ENCODE measurements around the gene NGEF.

Gene NGEF

DNA sequence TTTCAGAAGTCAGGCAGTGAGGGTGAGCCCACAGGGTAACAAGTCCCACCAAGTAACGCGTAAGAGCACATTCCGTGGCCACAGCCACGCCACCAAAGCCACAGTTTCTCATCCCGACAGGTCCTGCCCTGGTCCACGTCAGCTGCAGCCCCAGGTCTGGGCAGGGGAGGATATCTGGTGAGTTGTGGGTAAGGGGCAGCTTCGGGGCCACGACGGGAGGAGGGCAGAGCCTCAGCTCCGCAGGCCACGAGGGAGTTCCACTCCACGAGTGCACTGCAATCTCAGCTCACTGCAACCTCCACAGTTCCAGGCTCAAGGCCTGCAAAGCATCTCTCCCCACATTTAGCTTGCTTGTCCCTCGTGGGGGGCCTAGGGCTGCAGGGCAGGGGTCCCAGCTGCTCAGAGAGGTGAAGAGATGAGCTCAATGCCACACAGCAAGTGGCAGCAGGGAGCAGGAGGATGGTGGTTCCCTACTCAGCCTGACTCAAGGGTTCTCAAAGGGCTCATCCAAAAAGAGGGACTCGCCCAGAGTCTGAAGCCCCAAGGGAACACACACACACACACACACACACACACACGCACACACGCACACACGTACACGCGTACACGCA lies 130.4 kb downstream of the NGEF start:
- no peak for DNase-seq

DNA sequence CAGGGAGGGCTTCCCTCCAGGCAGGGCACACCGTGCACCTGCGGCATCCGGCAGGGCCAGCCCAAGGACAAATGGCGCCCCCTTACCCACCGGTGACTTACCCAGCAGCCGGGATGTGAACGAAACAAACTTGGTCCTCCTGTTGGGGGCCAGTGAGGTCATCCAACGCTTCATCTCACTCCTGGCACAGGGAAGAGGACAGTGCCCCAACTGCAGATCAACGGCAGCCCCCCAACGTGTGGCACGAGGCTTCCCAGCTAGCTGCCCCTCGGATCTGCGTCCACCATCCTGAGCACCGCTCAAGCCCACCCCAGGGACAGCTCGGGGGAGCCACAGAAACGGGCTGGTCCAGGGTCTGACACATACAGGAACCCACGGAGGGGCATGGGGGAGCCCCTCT lies 131.0 kb downstream of the NGEF start:
- no peak for DNase-seq

DNA sequence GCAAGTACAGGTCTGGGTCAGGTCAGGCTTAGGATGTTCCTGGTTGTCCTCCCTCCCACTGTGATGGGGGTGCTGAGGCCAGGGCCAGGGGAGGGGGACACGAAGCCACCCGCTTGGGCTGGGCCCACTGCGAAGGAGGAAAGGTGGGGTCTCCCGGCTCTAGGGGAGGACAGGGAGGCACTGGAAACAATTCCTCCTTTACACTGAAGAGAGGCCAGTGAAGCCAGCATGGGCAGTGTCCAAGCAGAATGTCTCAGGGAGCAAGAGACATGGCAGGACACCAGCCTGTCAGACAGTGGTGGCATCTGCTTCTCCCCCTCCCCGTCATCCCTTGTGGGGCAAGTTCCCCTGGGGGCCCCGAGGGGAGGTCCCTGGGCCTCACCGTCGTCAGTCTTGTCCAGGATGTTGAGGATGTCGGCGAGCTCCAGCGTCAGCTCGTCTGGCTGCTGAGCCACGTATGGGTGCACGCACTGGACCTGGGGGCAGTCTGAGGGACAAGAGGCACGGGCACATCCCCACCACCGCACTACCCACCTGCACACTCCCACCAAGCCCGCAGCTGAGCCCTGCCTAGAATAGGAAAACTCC lies 132.2 kb downstream of the NGEF start:
- DNase-seq = no peak

DNA sequence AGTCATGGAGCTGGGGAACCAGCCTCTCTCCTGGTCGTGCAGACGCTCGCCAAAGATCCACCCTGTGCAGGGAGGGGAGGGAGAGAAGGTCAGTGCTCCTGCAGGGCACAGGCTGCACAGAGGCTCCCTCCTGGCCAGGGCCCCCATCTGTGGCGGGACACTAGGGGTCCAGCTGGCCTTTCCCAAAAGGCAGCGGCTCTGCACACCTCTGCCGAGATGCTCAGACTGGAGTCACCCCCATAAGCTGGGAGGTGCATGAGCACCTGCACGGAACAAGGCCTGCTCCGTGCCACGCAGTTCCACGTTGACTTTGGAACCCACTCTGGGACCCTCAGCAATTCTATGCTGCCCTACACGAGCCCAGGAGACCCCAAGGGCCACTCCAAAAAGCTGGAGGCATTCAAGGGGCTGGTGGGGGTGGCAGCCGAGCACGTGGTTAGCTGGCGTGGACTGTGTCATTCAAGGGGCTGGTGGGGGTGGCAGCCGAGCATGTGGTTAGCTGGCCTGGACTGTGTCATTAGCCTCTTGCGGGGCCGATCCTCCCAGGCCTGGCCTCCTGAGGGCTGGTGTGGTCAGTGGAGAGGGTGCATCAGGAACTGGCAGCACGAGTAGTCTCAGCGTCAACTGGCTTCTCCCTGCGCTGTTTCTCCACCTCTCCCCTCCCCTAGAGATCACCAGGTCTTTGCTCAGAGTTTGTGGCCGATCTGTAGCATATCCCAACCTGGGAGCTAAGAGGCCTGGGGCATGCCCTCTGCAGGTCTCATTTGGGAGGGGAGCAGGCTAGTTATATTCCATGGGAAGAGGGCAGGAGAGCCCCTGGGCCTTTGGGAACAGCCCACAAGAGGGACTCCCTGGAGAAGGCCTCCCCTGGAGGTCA lies 133.2 kb downstream of the NGEF start:
- no peak for DNase-seq

DNA sequence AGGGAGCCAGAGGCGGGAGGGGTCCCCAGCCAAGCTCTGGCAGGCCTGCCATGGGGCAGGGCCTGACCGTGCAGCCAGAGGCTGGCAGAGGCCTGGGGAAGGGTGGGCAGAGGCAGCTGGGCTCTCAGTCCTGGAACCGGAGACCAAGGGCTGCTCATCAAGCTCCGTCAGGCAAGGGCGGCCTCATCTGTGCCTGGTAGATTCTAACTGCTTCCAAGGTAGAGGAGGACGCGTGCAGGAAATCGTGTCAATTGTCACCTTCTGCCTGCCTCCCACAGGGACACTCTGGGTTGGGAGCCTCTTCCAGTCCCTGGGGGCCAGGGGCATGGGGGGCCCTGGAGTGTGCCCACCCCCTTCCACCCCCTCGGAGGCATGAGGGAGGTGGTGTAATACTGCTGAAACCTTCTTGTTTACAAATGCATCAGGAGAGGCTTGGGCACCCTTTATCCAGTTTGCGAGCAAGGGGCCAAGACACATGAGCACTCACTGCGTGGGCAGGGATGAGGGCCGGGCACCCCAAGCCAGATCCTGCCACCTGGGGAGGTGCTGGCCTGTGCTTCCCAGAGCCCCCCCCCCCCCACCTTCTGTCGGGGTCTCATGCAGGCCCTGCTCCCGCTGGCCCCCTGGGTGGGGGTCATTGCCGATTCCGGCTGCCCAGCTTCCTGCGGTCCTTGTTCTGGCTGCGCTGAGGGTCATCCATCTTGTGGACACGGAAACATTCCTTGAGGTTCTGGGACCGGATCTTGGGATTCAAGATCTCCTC lies 134.0 kb downstream of the NGEF start:
- DNase-seq = no peak

DNA sequence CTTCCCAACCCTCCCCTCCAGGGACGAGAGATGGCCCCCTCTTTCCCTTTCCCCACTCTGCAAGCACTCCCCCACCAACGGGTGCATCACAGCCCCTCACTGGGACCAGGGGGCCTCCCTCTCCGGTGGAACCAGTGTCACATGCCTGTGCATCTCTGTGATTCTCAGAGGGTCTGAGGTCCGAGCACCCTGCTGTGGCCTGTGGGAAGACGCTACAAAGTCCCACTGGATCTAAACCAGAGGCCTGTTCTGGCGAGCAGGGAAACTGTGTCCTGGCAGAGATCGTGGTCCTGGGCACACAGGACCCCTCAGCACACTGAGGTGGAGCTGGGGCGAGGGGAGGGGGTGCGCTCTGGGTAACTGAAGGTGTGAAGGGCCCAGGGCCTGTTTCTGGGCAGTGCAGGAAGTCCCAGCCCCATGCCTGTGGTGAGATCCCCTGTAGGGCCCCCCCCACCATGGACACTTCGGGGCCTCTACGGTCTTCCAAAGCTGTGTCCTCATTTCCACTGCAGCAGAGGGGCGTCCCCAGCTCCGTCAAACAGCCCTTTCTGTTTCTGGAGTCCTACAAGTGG lies 135.0 kb downstream of the NGEF start:
- no peak for DNase-seq

DNA sequence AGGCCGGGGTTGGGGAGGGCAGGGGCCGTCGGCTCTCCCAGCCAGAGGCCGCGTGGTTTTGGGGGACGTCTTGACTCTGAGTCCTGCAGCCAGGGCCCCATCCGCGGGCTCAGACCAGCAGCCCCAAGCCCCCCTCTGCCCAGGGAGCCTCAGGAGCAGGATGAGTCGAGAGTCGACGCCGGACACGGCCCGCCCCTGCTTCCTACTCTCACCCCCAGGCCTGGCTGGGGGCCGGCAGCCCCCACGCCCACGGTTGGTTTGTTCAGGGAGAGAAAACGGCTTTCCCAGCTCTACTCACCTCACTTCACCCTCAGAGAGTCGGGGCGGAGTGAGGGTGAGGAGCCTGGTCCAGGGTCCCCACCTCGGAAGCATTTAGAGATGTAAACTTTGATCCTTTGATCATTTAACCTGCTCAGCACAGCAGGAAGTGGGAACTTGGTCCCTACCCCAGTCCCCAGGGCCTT lies 136.0 kb downstream of the NGEF start:
- no peak for DNase-seq

DNA sequence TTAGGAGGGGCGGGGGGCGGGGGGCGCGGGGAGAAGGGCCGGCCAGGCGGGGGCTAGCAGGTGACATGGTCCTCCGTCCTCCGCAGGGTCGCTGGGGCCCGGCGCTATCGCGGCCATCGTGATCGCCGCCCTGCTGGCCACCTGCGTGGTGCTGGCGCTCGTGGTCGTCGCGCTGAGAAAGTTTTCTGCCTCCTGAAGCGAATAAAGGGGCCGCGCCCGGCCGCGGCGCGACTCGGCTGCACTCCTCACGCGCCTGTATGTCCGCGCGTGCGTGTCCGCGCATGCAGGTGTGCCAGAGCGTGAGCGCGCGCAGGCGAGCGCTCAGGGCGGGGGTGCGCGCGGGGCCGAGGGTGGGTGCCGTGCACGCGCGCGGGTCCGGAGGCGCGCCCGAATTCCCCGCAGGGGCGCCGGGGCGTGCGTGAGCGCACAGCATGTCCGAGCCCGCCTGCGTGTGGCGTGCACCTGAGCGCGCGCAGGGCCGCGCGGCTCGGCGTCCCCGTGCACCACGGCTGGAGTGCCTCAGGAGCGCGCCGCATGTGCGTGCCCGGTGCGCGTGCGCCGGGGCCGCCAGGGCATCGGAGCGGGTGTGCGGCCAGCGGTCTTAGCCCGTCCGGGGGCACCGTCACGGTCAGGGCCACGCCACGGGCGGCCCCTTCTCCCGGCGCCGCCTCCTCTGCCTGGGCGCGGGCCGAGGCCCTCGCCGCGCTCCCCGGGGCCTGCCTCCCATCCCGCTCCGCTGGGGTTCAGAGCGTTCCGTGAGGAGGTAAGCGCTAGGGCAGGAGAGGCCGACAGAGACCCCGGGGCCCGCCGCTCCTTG lies 136.7 kb downstream of the NGEF start:
- DNase-seq = peak in 2 of 5 donors; percentile 16 to 17

DNA sequence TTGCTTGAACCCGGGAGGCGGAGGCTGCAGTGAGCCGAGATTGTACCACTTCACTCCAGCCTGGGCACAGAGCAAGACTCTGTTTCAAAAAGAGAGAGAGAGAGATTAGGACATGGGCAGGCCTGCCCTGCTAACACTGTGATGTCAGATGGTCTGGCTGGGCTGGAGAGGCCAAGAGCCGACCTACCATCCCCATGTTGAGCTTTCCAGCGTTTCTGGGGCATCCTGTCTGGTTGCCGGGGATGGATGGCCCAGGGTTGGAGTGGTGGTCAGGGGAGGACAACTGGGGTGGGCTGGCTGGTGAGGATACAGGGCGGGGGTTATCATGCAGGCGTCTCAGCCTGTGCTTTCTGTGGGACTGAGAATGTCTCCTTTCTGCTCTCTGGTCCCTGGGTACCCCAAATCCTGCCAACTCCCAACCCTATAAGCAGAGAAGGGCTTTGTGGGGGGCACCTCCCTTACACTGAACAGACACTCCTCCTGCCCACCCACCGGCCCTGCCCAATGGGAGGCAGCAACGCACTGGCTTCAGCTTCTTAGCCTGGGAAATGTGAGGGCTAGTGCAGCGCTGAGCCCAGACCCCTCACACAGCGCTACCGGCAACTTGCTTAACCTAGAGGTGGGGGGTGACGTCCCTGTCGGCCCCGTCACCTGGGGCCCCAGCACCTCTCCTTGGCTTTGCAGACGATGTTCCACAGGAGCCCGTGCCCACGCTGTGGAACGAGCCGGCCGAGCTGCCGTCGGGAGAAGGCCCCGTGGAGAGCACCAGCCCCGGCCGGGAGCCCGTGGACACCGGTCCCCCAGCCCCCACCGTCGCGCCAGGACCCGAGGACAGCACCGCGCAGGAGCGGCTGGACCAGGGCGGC lies 137.6 kb downstream of the NGEF start:
- DNase-seq = no peak

DNA sequence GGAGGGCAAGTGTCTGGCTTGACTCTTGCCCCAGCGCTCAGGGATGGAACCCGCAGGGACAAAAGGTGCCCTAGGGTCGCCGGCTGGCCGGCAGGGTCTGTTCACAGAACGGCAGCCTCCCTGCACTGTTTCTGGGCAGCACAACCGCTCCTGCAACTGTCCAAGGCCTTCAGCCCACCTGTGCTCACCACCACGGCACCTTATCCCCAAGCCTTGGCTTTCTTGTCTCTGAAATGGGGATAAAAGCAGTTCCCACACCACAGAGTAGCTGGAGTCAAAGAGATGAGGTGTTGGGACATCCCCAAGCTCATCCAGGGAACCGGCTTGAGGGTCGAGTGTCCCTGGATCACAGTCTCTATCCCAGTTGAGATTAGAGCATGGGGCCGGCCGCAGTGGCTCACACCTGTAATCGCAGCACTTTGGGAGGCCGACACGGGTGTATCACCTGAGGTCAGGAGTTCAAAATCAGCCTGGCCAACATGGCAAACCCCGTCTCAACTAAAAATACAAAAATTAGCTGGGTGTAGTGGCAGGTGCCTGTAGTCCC lies 138.3 kb downstream of the NGEF start:
- DNase-seq = no peak

DNA sequence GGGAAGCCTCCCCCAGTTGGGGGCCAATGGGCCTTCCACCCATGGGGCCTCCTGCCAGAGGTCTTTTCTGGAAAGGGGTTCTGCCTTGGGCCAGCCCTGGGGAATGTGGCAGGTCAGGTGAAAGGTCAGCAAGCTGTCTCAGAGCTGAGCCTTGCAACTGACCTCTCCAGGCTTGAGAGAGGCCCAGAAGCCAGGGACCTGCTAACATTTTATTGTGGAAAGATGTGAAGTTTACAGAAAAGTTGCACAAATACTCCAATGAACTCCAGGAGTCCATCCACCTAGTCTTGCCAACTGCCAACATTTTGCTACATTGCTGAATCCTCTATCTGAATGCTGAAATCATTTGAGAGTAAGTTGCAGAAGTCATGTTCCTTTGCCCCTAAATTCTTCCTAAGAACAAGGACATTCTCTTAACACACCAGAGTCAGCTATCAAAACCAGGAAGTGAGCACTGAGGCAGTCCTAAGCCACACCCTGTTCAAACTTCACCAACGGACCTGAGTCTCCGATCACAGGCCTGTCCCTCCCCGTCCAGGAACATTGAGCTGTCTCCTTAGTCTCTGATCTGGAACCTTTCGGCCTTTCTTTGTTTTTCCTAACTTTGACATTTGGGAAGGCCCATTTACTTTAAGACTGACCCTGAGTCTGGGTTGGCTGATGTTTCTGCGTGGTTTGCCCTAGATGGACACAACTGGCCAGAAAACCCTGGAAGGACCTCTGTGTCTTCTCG lies 139.0 kb downstream of the NGEF start:
- no peak for DNase-seq

DNA sequence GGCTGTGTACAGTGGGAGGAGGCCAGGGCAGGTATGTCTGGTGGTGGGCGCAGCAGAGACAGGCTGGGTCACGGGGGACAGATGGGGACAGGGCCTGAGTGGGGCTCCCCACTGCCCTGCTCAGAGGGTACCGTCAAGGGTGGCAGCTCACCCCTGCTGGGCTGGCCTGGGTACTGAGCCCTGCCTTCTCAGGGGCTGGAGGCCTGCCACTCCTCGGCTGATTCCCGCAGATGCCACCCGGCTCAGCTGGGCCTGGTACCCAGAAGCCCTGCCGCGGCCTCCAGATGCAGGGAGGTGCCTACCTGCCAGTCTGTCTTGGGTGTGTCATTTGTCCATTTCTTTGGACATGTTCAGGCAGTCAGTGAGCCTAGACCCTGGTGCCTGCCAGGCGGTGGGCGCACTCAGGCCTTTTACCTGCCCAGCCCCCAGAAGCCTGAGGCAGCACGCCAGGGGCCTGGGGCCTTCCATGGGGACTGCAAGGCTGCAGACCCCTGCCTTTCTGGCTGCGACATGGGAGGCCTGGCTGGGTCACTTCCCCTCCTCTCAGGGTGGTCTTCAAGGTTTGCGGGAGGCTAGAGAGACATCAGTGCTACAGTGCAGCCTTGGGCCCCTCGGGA lies 139.7 kb downstream of the NGEF start:
- no peak for DNase-seq

DNA sequence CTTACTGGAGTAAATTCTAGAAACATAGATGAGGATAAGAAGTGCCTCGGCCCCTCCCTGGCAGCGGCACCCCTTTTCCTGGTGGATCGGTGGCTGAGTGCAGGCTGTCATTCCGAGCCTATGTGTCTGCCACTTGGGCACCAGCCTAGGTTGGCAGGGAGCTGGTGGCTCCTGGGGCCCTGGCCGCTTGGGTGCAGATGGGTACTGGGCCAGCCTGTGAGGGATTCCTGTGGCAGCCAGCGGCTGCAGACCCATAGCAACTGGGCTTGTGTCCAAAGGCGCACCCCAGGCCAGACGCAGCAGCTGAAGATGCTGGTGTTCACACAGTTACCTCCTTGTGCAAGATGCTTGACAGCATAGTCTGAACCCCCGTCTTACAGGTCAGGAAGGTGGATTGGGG lies 140.2 kb downstream of the NGEF start:
- DNase-seq = no peak

DNA sequence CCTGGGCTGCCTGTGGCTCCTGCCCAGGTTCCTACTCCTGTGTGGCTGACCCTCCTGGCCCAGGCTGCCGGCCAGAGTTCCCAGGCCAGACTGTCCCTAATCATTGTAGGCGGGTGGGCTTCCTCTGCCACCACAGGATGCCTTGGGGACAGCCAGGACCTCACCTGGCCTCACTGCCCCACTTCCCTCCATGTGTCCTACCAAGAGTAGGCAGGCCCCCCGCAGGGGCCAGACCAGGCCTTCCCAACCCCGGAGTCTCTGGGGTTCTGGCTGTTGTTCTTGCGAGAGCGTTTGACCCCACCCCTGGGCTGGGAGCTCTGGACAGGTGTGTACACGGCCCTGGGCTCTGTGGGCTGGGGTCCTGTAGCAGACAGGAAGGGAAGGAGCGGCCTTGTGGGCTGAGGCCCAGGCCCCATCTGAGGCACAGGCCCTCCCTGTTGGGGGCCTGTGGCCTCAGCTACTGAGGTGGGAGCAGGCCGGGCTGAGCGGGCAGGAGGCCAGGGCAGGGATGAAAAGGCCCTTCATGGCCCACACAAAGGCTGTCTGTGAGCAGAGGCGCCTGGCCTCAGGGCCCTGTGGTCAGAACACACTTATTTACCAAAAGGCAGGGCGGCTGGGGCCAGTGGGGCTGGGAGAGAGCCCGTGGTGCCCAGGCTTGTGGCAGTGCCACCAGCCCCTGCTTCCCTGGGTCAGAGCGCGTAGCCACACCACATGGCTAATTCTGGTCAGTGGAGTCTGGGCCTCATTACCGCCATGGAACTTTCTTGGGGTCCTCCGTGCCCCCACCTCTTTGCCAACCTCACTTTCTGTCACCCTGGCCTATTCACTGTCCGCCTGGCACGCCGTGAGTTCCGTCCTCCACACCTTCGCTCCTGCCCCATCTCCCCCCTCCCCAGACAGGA lies 141.0 kb downstream of the NGEF start:
- no peak for DNase-seq

DNA sequence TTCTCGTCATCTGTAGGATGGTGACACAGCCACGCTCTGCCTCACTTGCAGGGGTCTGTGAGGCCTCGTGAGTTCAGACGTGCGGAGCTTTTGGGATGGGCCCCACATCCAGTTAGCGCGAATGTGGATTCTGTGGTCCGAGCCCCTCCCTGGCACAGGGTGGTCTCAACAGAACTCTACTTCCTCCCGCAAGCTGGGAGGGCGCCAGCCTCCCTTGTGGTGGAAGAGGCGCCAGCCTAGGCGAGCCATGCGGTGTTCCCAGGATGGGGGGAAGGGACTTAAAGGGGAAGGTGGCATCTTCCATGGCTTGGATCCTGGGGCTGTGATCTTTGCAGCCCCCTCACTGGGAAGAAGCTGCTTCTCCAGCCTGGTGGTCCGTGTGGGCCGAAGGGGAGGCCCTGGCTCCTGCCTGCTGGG lies 141.6 kb downstream of the NGEF start:
- DNase-seq = no peak

DNA sequence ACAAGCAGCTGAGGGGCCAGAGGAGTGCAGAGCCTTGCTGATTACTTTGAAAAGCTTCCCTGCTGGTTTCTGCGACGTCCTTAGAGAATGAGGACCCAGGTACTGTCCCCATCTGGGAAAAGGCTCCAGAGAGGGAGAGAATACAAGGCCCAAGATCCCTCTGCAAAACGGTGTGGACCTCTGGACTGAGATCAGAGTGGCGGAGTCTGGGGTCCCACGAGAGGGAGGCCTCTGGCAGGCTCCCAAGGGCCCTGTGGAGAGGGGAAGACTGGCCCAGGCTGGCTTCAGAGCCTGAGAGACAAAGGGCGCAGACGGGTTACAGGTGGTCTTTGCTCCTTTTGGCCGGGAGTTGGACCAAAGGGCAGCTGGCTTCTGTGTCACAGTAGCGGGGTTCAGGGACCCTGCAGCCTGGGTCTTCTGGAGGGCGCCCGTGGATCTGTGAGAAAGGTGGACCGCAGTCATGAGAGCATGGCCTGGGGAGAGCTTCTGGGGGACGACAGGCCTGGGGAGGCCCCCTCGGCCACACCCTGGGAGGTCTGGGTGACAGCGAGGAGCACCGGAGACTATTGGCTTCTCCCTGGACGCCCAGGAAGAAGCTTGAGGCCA lies 142.2 kb downstream of the NGEF start:
- no peak for DNase-seq

DNA sequence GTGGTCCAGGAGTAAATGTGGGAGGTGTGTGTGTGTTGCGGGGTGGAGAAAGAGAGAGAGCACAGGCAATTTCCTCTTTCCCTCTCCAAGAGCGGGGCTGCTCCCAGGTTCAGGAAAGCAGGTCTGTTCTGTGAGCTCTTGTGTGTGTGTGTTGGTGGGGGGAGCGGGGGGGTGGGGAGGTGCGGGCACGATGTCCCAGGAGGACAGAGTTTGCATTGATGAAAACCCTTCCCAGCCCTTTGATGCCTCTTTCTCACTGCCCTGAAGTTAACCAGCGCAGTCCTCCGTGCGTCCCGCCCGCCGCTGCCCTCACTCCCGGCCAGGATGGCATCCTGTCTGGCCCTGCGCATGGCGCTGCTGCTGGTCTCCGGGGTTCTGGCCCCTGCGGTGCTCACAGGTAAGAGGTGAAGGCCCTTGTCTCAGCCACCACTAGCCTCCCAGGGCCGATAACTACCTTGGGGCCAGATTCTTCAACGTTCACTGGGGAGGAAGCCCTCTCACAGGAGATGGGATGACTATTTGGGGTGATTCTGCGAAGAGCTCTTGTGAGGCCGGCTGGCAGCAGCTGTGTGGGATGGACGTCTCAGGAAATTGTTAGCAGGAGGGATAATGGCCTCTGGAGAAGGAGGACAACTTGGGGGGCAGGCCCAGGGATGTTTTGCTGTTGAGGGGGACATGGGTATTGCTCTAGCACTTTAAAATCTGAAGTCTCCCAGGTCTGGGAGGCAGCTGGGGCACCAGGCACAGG lies 142.9 kb downstream of the NGEF start, which contains the start of gene SNORC:
TSS of gene SNORC (plus strand) at position 247 of the 748 bp plus-strand sequence. CDS start at position 325, 78 bp downstream.
- no peak for DNase-seq
